IMR-90 (cell line): ENCODE results near the gene FARP1. TPM values are rescaled to one million over a fixed set of nuclear protein-coding genes. Genes with fewer than 3 reads are reported as not detected.
A peak's percentile ranks its signal among the peaks of the same experiment; 100 is the strongest.

Experiments used
- ATAC-seq: fragments of 200-7000 bp; cut with Tn5 transposase; 2 replicates; pipeline ENCODE4 v1.9.1; 2020; ENCODE audit warnings: low read depth, mild to moderate bottlenecking, moderate library complexity
- BruUV-seq: library from RNA; stranded (reverse); fragments of 400-500 nt; replicated peaks from 2 replicates; lab custom pipeline; 2021; lab: Mats Ljungman, UMichigan
- CTCF ChIA-PET: fragments of 300-600 bp; formaldehyde crosslinking; extraction: SDS; loops from one replicate; lab custom pipeline; 2021; ENCODE audit warnings: antibody characterized with exemption; lab: Yijun Ruan, JAX
- POLR2A ChIA-PET: fragments of 300-600 bp; sonication (Branson Sonifier 250); formaldehyde crosslinking; loops from one replicate; lab custom pipeline; 2022; ENCODE audit warnings: antibody characterized with exemption; ENCODE audit not compliant: unreplicated experiment; lab: Charles Lee
- DNase-seq: peaks from one replicate; pipeline ENCODE4 v3.0.0; 2013
- H2AFZ ChIP-seq: replicated peaks from 2 replicates; pipeline ENCODE3; 2013; ENCODE audit warnings: low read length, mild to moderate bottlenecking; ENCODE audit not compliant: poor library complexity
- H2AK5ac ChIP-seq: 2 replicates; pipeline ENCODE4 v1.6.1; 2013; ENCODE audit warnings: low read depth, low read length, inconsistent platforms
- H2AK9ac ChIP-seq: replicated peaks from 2 replicates; pipeline ENCODE3; 2013; ENCODE audit warnings: mild to moderate bottlenecking, low read depth, low read length, moderate library complexity; ENCODE audit not compliant: poor library complexity
- H2BK120ac ChIP-seq: 2 replicates; pipeline ENCODE4 v1.6.1; 2013; ENCODE audit warnings: low read depth, low read length, inconsistent platforms
- H2BK15ac ChIP-seq: 3 replicates; pipeline ENCODE4 v1.6.1; 2013; ENCODE audit warnings: low read depth, low read length, inconsistent platforms
- H2BK20ac ChIP-seq: 2 replicates; pipeline ENCODE4 v1.6.1; 2013; ENCODE audit warnings: low read depth, mild to moderate bottlenecking, inconsistent platforms, low read length, moderate library complexity
- H2BK5ac ChIP-seq: 2 replicates; pipeline ENCODE4 v1.6.1; 2013; ENCODE audit warnings: mild to moderate bottlenecking, low read depth, low read length, inconsistent platforms; ENCODE audit not compliant: poor library complexity, severe bottlenecking
- H3K14ac ChIP-seq: replicated peaks from 2 replicates; pipeline ENCODE4 v1.6.1; 2013; ENCODE audit warnings: low read depth, low read length, inconsistent platforms
- H3K18ac ChIP-seq: 2 replicates; pipeline ENCODE4 v1.6.1; 2013; ENCODE audit warnings: low read depth, low read length, control low read depth
- H3K23ac ChIP-seq: 2 replicates; pipeline ENCODE4 v1.6.1; 2013; ENCODE audit warnings: low read depth, low read length, inconsistent platforms
- H3K27ac ChIP-seq: 2 replicates; pipeline ENCODE4 v1.5.1; 2013; ENCODE audit warnings: mild to moderate bottlenecking, control low read depth, low read length; ENCODE audit not compliant: insufficient read depth
- H3K27me3 ChIP-seq: 2 replicates; pipeline ENCODE4 v1.6.1; 2013; ENCODE audit warnings: low read length; ENCODE audit not compliant: control insufficient read depth, insufficient read depth
- H3K36me3 ChIP-seq: 2 replicates; pipeline ENCODE4 v1.6.1; 2013; ENCODE audit warnings: low read length, mixed read lengths; ENCODE audit not compliant: control insufficient read depth, insufficient read depth
- H3K4ac ChIP-seq: 2 replicates; pipeline ENCODE4 v1.6.1; 2013; ENCODE audit warnings: low read depth, low read length, inconsistent platforms
- H3K4me1 ChIP-seq: 2 replicates; pipeline ENCODE4 v1.6.1; 2013; ENCODE audit warnings: low read length, mixed read lengths; ENCODE audit not compliant: control insufficient read depth, insufficient read depth
- H3K4me2 ChIP-seq: 2 replicates; pipeline ENCODE4 v1.6.1; 2013; ENCODE audit warnings: low read depth, mild to moderate bottlenecking, control low read depth, low read length, moderate library complexity
- H3K4me3 ChIP-seq: 2 replicates; pipeline ENCODE4 v1.5.1; 2013; ENCODE audit warnings: low read depth, mild to moderate bottlenecking, control low read depth, low read length, moderate library complexity; ENCODE audit not compliant: insufficient read depth
- H3K56ac ChIP-seq: 2 replicates; pipeline ENCODE4 v1.6.1; 2013; ENCODE audit warnings: low read length, inconsistent platforms; ENCODE audit not compliant: insufficient read depth; ENCODE audit errors: extremely low read depth
- H3K79me1 ChIP-seq, 2 experiments: 2 replicates each; pipeline ENCODE4 v1.6.1; 2013; ENCODE audit warnings: low read length in 2 of 2, inconsistent platforms in 1 of 2, low read depth in 1 of 2
- H3K9ac ChIP-seq: 2 replicates; pipeline ENCODE4 v1.6.1; 2013; ENCODE audit warnings: low read depth, low read length, control low read depth
- H3K9me1 ChIP-seq: 2 replicates; pipeline ENCODE4 v1.6.1; 2013; ENCODE audit warnings: low read length, inconsistent platforms; ENCODE audit not compliant: insufficient read depth
- H3K9me3 ChIP-seq: 2 replicates; pipeline ENCODE4 v1.6.1; 2013; ENCODE audit warnings: low read length; ENCODE audit not compliant: control insufficient read depth, insufficient read depth
- H4K20me1 ChIP-seq: 2 replicates; pipeline ENCODE4 v1.6.1; 2013; ENCODE audit warnings: low read length, inconsistent platforms; ENCODE audit not compliant: insufficient read depth
- H4K5ac ChIP-seq: 2 replicates; pipeline ENCODE4 v1.6.1; 2013; ENCODE audit warnings: mild to moderate bottlenecking, low read depth, low read length, control low read depth
- H4K8ac ChIP-seq, 2 experiments: 2 replicates each; pipeline ENCODE4 v1.6.1; 2013; ENCODE audit warnings: low read depth in 2 of 2, low read length in 2 of 2, control low read depth in 1 of 2, inconsistent platforms in 1 of 2
- H4K91ac ChIP-seq: 2 replicates; pipeline ENCODE4 v1.6.1; 2013; ENCODE audit warnings: low read depth, low read length, inconsistent platforms; ENCODE audit not compliant: insufficient read depth
- BHLHE40 ChIP-seq: fragments of 150-350 bp; IDR thresholded peaks from 2 replicates; pipeline ENCODE4 v1.6.1; 2016; ENCODE audit warnings: mild to moderate bottlenecking, low read depth, low read length
- CEBPB ChIP-seq: IDR thresholded peaks from 2 replicates; pipeline ENCODE4 v1.6.1; 2012; ENCODE audit warnings: low read depth, low read length, improper control_type of control experiment
- CHD1 ChIP-seq: IDR thresholded peaks from 2 replicates; pipeline ENCODE4 v1.6.1; 2012; ENCODE audit warnings: low read depth, low read length, improper control_type of control experiment
- FOS ChIP-seq: fragments of 150-350 bp; IDR thresholded peaks from 2 replicates; pipeline ENCODE4 v1.6.1; 2016; ENCODE audit warnings: low read depth, low read length
- MAFK ChIP-seq: IDR thresholded peaks from 2 replicates; pipeline ENCODE4 v1.6.1; 2012; ENCODE audit warnings: low read depth, low read length, improper control_type of control experiment
- MAZ ChIP-seq: IDR thresholded peaks from 2 replicates; pipeline ENCODE4 v1.6.1; 2012; ENCODE audit warnings: low read depth, mild to moderate bottlenecking, low read length, improper control_type of control experiment, moderate library complexity, borderline replicate concordance
- MXI1 ChIP-seq: IDR thresholded peaks from 2 replicates; pipeline ENCODE4 v1.6.1; 2012; ENCODE audit warnings: low read depth, mild to moderate bottlenecking, low read length, moderate library complexity, borderline replicate concordance
- NFE2L2 ChIP-seq: fragments of 150-350 bp; IDR thresholded peaks from 2 replicates; pipeline ENCODE4 v1.6.1; 2016; ENCODE audit warnings: low read depth, mild to moderate bottlenecking, low read length
- POLR2A ChIP-seq: IDR thresholded peaks from 2 replicates; pipeline ENCODE4 v1.6.1; 2012; ENCODE audit warnings: mild to moderate bottlenecking, low read depth, low read length
- RAD21 ChIP-seq: IDR thresholded peaks from 2 replicates; pipeline ENCODE4 v1.6.1; 2012; ENCODE audit warnings: low read length, improper control_type of control experiment
- RCOR1 ChIP-seq: IDR thresholded peaks from 2 replicates; pipeline ENCODE4 v1.6.1; 2012; ENCODE audit warnings: mild to moderate bottlenecking, low read length, improper control_type of control experiment; ENCODE audit not compliant: insufficient replicate concordance
- RFX5 ChIP-seq: IDR thresholded peaks from 2 replicates; pipeline ENCODE4 v1.8.0; 2012; ENCODE audit warnings: low read depth, mild to moderate bottlenecking, low read length, moderate library complexity
- SMC3 ChIP-seq: fragments of 150-350 bp; IDR thresholded peaks from 2 replicates; pipeline ENCODE4 v1.6.1; 2016; ENCODE audit warnings: low read depth, mild to moderate bottlenecking, antibody characterized with exemption, low read length, moderate library complexity
- WGBS, 2 experiments: methylation state at CpG; one replicate each; pipeline versions ENCODE4 v1.1.5 to v1.1.7; 2013; ENCODE audit warnings: missing lambda C conversion rate in 2 of 2; ENCODE audit not compliant: insufficient read length in 1 of 2; ENCODE audit errors: extremely low coverage in 2 of 2; 5-methylcytosine and 5-hydroxymethylcytosine counted together
- dilution Hi-C: fragments of 300-500 bp; cut with HindIII; formaldehyde crosslinking; loops from one replicate; pipeline ENCODE4 v1.14.3; 2018; ENCODE audit warnings: low sequenced_read_pairs; ENCODE audit not compliant: unreplicated experiment
- in situ Hi-C: fragments of 300-500 bp; cut with MboI; formaldehyde crosslinking; loops from 3 replicates; pipeline ENCODE4 v1.14.3; 2019; ENCODE audit warnings: low sequenced_read_pairs, inconsistent platforms, mixed read lengths
- intact Hi-C: fragments of 100-400 bp; cut with micrococcal nuclease; formaldehyde crosslinking; loops from 2 replicates; pipeline ENCODE4 v1.10.0; 2022
- polyA plus RNA-seq, 3 experiments: library from polyadenylated mRNA; depleted of rRNA; stranded (reverse); fragments of >200 nt; gene quantifications; 2 replicates each; pipeline ENCODE4 v1.2.3, GENCODE V29; 2012; ENCODE audit warnings: low replicate concordance in 1 of 3
- total RNA-seq: library from RNA; depleted of rRNA; stranded (reverse); fragments of >200 nt; gene quantifications from 2 replicates; pipeline ENCODE4 v1.2.3, GENCODE V29; 2012
- TF ChIP-seq, protein P1 (sequence below): fragments of 150-350 bp; IDR thresholded peaks from 2 replicates; pipeline ENCODE4 v1.6.1; 2016; ENCODE audit warnings: low read depth, mild to moderate bottlenecking, low read length, moderate library complexity, borderline replicate concordance
- TF ChIP-seq, protein P2 (sequence below): conservative IDR thresholded peaks from 2 replicates; pipeline ENCODE4 v1.5.1; 2012; ENCODE audit warnings: mild to moderate bottlenecking, low read depth, low read length, improper control_type of control experiment
- TF ChIP-seq, protein P3 (sequence below): fragments of 150-350 bp; IDR thresholded peaks from 2 replicates; pipeline ENCODE4 v1.6.1; 2017; ENCODE audit warnings: mild to moderate bottlenecking, antibody characterized with exemption, low read length, low read depth

The FARP1 gene
- total and polyA plus RNA-seq, 2 of the 4 experiments (the other 2 are of a cell fraction): 39.6 to 57.0 TPM

DNA sequence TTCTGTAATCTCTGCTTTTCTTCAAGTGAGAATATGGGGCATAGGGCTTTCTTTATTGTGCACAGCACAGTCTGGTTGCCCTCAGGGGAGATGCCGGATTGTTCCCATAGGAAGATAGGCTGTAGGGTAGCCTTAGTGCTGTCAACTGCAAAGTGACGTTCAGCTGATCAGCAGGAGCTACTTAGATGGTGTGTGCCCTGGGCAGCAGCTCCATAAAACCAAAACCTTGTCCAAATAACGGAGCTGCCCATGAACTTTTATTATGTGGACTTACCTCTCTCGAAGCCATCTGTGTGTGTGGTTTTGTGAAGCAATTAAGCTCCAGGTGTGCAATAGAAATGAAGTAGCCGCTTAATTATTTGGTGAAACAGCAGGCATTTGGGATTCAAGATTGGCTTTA is 154.2 kb downstream of the FARP1 start:
- Histone ChIP-seq H3K4me2 (no peak overlapping the region), H2AK5ac (0 out of 2 replicates have a peak overlapping the region, but pooled peaks have one; percentile 55), H3K18ac (0 out of 2 replicates have a peak overlapping the region, but pooled peaks have one; percentile 17), H3K27me3 (no peaks in the 10 kb centered on the region), H2BK120ac (peak overlapping the region; percentile 33; the same call in 1 of the 2 replicates), H2BK20ac (no peak overlapping the region), H2BK15ac (no peak overlapping the region; the same call in 2 of the 3 replicates), H4K91ac (no peak overlapping the region), H3K9ac (no peak overlapping the region), H4K8ac (no peak overlapping the region; a peak in 1 of 4 replicates), H2AK9ac (no peak overlapping the region), H2AFZ (no peak overlapping the region), H3K9me1 (peaks cover 44% of the 10 kb centered on the region), H3K56ac (no peak overlapping the region), H3K9me3 (no peaks in the 10 kb centered on the region), H3K14ac (no peak overlapping the region; the same call in 1 of the 2 replicates), H4K20me1 (peaks cover 10% of the 10 kb centered on the region), H4K5ac (no peak overlapping the region), H3K4ac (peak overlapping the region; percentile 70), H3K4me1 (peaks cover 45% of the 10 kb centered on the region), H2BK5ac (no peak overlapping the region), H3K79me1 (peaks cover 47 to 85% of the 10 kb centered on the region in 2 experiments), H3K27ac (no peak overlapping the region), H3K4me3 (no peak overlapping the region), H3K36me3 (peaks cover 2% of the 10 kb centered on the region; the same call in 1 of the 2 replicates), H3K23ac (no peak overlapping the region)
- POLR2A ChIA-PET: no interaction called here
- no peak for ATAC-seq
- CTCF ChIA-PET: interaction anchor here (0.5 to 0.6 kb wide), 2 partner anchors 72 to 582 kb away, joined by 4 read pairs; no protein-coding TSS in a partner anchor
- WGBS, 2 experiments: 100% methylated on average over 2 of the region's 5 CpGs; no CpG with 5 or more reads in 1 of the 2 experiments
- in situ Hi-C loops (no loop called here), dilution Hi-C loops (no loop called here), intact Hi-C loops (no loop called here)
- BruUV-seq: no TSS peak
- TF ChIP-seq SMC3 (no peak), MXI1 (no peak), NFE2L2 (no peak), RAD21 (no peak), CEBPB (no peak), MAFK (no peak), CHD1 (no peak), MAZ (no peak), BHLHE40 (no peak), FOS (no peak), POLR2A (no peak), RFX5 (no peak), RCOR1 (no peak)
- TF ChIP-seq, protein P1, sequence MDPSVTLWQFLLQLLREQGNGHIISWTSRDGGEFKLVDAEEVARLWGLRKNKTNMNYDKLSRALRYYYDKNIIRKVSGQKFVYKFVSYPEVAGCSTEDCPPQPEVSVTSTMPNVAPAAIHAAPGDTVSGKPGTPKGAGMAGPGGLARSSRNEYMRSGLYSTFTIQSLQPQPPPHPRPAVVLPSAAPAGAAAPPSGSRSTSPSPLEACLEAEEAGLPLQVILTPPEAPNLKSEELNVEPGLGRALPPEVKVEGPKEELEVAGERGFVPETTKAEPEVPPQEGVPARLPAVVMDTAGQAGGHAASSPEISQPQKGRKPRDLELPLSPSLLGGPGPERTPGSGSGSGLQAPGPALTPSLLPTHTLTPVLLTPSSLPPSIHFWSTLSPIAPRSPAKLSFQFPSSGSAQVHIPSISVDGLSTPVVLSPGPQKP: no peak
- TF ChIP-seq, protein P2, sequence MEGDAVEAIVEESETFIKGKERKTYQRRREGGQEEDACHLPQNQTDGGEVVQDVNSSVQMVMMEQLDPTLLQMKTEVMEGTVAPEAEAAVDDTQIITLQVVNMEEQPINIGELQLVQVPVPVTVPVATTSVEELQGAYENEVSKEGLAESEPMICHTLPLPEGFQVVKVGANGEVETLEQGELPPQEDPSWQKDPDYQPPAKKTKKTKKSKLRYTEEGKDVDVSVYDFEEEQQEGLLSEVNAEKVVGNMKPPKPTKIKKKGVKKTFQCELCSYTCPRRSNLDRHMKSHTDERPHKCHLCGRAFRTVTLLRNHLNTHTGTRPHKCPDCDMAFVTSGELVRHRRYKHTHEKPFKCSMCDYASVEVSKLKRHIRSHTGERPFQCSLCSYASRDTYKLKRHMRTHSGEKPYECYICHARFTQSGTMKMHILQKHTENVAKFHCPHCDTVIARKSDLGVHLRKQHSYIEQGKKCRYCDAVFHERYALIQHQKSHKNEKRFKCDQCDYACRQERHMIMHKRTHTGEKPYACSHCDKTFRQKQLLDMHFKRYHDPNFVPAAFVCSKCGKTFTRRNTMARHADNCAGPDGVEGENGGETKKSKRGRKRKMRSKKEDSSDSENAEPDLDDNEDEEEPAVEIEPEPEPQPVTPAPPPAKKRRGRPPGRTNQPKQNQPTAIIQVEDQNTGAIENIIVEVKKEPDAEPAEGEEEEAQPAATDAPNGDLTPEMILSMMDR: no peak
- TF ChIP-seq, protein P3, sequence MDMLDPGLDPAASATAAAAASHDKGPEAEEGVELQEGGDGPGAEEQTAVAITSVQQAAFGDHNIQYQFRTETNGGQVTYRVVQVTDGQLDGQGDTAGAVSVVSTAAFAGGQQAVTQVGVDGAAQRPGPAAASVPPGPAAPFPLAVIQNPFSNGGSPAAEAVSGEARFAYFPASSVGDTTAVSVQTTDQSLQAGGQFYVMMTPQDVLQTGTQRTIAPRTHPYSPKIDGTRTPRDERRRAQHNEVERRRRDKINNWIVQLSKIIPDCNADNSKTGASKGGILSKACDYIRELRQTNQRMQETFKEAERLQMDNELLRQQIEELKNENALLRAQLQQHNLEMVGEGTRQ: no peak
- DNase-seq: no peak
